Stimulated activated naive CD8-positive, alpha-beta T cell treated with anti-CD3 and anti-CD28 coated beads, Interleukin-15, Interleukin-2, amounts not matched to agents 100 ng/mL and 50 ng/mL, for 24 hours (primary cell): ENCODE measurements around the gene PDE4D.
"Not testable (repeated sequence)": the region's sequence is repeated elsewhere in the genome, so short reads cannot be mapped to it uniquely, and the experiment has no call there.

Experiments used
- H3K27ac Mint-ChIP-seq: one replicate; pipeline ENCODE4 v1.8.0; 2021; ENCODE audit warnings: mild to moderate bottlenecking, mixed read lengths
- H3K27me3 Mint-ChIP-seq: one replicate; pipeline ENCODE4 v1.8.0; 2021; ENCODE audit warnings: mixed read lengths
- H3K36me3 Mint-ChIP-seq: one replicate; pipeline ENCODE4 v1.8.0; 2021; ENCODE audit warnings: low read depth, mixed read lengths
- H3K4me1 Mint-ChIP-seq: one replicate; pipeline ENCODE4 v1.8.0; 2021; ENCODE audit warnings: low read depth, mixed read lengths
- H3K4me3 Mint-ChIP-seq: one replicate; pipeline ENCODE4 v1.8.0; 2021; ENCODE audit warnings: mild to moderate bottlenecking, mixed read lengths
- H3K9me3 Mint-ChIP-seq: one replicate; pipeline ENCODE4 v1.8.0; 2021; ENCODE audit warnings: mixed read lengths

Gene PDE4D

GRCh38 chr5:59473611-59474010 is 419.9 kb downstream of the PDE4D start:
- H3K4me3 Mint-ChIP-seq = no peak overlapping the region
- peaks cover 4% of the 10 kb centered on the region for H3K9me3 Mint-ChIP-seq
- H3K27me3 Mint-ChIP-seq = no peaks in the 10 kb centered on the region
- no peaks in the 10 kb centered on the region for H3K36me3 Mint-ChIP-seq
- no peaks in the 10 kb centered on the region for H3K4me1 Mint-ChIP-seq
- no peak overlapping the region for H3K27ac Mint-ChIP-seq

DNA sequence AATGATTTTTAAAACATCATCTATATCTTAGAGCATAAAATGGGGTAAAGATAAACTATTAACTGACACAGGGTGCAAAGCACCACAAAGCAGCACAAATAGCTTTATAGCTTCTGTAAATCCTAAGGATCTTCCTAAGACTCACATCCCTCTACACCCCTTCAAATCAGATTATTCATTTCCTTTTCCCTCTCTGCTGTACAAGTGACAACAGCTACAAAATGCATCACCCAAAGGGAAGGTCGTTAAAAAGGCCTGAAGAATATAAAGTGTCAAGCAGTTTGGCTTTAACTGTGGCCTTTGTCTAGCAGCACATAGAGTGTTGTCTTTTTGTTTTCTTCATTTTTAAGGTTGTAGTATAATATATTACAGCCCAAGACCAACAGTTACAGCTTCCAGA is 422.1 kb downstream of the PDE4D start:
- no peak overlapping the region for H3K27ac Mint-ChIP-seq
- no peaks in the 10 kb centered on the region for H3K4me1 Mint-ChIP-seq
- no peak overlapping the region for H3K4me3 Mint-ChIP-seq
- H3K27me3 Mint-ChIP-seq = no peaks in the 10 kb centered on the region
- H3K36me3 Mint-ChIP-seq = no peaks in the 10 kb centered on the region
- H3K9me3 Mint-ChIP-seq = no peaks in the 10 kb centered on the region

- H3K27ac Mint-ChIP-seq = no peak overlapping the region
- no peaks in the 10 kb centered on the region for H3K9me3 Mint-ChIP-seq
- no peaks in the 10 kb centered on the region for H3K4me1 Mint-ChIP-seq
- H3K27me3 Mint-ChIP-seq = peaks cover 7% of the 10 kb centered on the region
- H3K36me3 Mint-ChIP-seq = no peaks in the 10 kb centered on the region
- no peak overlapping the region for H3K4me3 Mint-ChIP-seq
Measured at GRCh38 chr5:59467969-59468368, 425.6 kb downstream of the PDE4D start.

DNA sequence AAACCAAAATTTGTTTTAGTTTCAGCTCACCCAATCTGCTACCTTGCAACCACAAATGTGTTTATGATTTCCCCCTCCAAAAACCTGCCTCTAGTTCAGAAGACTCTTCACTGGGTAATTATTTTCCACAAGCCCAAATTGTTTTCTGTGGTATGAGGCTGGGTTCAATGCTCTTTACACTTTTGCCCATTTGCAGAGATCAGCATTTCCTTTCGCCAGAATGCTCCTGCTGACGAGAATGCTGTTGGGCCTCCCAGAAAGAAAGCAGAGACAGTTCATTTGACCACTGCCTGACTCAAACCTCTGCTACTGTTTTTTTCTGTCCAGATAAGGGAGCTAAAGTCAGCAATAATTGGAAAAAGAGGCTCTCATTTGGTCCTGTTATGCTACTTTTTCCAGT is 427.3 kb downstream of the PDE4D start:
- Mint-ChIP-seq H3K4me3 (no peak overlapping the region), H3K4me1 (no peaks in the 10 kb centered on the region), H3K9me3 (no peaks in the 10 kb centered on the region), H3K27ac (no peak overlapping the region), H3K27me3 (peaks cover 7% of the 10 kb centered on the region), H3K36me3 (no peaks in the 10 kb centered on the region)

DNA sequence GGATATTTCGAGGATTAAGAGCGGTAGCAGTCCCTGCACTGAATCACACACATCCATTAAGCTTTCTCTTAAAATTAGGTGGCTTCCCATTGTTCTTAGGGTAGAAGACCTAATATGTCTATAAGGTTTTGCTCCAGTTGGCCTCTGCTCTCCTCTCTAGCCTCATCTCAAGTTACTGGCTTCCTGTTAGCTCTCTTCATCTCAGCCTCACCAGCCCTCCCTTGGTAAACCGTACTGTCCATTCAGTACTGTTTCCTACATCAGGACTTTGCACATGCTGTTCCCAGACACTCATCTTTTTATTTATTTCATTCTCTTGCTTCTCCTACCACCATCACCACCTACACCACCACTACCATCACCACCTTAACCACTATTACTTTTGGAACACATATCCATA is 428.6 kb downstream of the PDE4D start:
- no peaks in the 10 kb centered on the region for H3K9me3 Mint-ChIP-seq
- H3K27ac Mint-ChIP-seq = no peak overlapping the region
- H3K4me1 Mint-ChIP-seq = no peaks in the 10 kb centered on the region
- H3K4me3 Mint-ChIP-seq = no peak overlapping the region
- no peaks in the 10 kb centered on the region for H3K36me3 Mint-ChIP-seq
- H3K27me3 Mint-ChIP-seq = peaks cover 7% of the 10 kb centered on the region

GRCh38 chr5:59463618-59464166 is 429.8 kb downstream of the PDE4D start:
- H3K9me3 Mint-ChIP-seq, H3K4me3 Mint-ChIP-seq, H3K36me3 Mint-ChIP-seq, H3K27me3 Mint-ChIP-seq, H3K27ac Mint-ChIP-seq, H3K4me1 Mint-ChIP-seq: not testable (repeated sequence)

DNA sequence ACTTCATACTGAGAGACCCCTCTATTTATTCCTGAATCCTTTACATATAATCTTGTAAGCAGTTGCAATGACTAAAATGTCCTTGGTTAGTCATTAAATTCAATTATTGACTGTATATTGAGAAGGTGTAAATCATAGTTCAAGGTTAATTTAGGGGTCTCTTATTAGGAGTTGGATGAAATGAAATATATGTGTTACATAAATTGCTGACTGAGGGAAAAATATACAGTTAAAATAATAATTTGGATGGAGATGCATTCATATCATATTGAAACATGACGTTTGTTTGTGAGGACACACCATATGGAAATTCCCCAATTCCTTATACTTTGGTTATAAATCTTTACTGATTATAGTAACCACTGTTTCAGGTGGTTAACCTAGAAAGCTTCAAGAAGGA is 430.6 kb downstream of the PDE4D start:
- Mint-ChIP-seq H3K27me3 (peaks cover 7% of the 10 kb centered on the region), H3K36me3 (no peaks in the 10 kb centered on the region), H3K9me3 (no peaks in the 10 kb centered on the region), H3K4me3 (no peak overlapping the region), H3K4me1 (no peaks in the 10 kb centered on the region), H3K27ac (no peak overlapping the region)

DNA sequence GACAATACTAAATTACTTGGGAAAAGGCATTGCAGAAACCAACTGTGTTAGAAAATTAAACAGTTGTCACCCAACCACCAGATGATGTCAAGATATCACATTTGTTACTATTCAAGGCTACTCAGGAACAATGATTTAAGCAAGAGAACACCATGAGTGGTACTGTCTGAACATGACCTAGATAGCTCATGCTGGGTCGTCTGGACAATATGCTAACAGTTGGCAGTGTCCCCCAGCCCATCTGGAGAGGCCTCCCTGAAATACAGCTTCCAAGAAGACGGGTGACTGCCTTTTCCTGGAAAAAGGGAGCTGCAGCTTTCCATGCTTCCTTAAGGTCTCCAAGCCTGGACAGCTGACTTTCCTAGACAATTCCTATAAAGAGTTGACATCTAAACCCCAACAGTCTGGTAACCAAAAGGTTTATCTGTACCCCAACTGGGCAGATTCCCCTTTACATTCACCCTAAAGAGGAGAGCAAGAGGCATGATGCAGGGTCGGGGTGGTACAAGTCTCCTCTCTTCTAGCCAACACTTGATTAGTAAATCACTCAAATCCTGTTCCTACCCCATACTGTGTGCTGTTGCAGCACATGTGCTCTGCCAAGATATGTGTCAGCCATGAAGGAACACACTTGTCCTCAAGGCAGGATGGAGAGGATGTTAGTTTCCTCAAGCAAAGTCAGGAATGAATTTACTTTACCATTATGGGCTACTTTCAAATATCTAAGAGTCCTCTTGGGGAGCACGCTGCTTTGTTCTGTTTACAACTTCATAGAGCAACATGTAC is 433.0 kb downstream of the PDE4D start:
- Mint-ChIP-seq H3K9me3 (peaks cover 10% of the 10 kb centered on the region), H3K36me3 (no peaks in the 10 kb centered on the region), H3K27ac (no peak overlapping the region), H3K27me3 (peaks cover 10% of the 10 kb centered on the region), H3K4me1 (no peaks in the 10 kb centered on the region), H3K4me3 (no peak overlapping the region)

DNA sequence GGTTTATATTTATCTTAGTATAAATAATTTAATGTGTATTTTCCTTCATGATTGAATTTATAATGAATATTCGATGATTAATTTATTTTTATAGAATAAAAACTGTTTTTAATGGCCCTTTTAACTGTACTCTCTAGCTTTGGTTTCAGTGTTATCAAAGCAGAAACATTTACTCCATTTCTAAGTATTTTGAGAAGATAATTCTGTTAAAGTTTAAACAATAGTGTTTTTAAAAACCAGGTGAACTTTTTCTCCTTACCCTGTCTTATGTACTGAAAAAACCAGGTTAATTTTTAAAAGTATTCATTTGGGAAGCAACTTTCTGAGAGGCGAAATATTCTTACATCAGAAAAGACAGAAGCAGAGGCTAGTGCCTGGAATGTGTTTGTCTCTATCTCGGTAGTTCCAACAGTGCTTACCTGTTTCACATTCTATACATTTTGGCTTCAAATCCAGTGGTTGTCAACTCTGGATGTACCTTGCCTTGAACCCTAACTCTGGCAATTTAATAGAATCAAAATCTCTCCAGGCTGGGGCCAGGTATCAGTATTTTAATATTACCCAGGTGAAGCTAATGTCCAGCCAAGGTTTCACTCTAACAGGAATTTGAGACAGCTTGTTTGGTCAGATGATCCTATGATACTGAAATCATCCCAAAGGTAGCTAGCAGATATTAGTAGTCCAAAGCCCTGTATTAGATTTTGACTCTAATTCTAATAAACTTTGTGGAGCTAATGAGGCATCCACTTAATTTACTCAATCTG is 434.4 kb downstream of the PDE4D start:
- Mint-ChIP-seq H3K9me3 (peaks cover 10% of the 10 kb centered on the region), H3K4me1 (no peaks in the 10 kb centered on the region), H3K27me3 (peaks cover 6% of the 10 kb centered on the region), H3K36me3 (no peaks in the 10 kb centered on the region), H3K4me3 (no peak overlapping the region), H3K27ac (no peak overlapping the region)

GRCh38 chr5:59458321-59458720 is 435.2 kb downstream of the PDE4D start:
- H3K4me1 Mint-ChIP-seq = no peaks in the 10 kb centered on the region
- H3K27me3 Mint-ChIP-seq = peaks cover 6% of the 10 kb centered on the region
- no peak overlapping the region for H3K4me3 Mint-ChIP-seq
- no peak overlapping the region for H3K27ac Mint-ChIP-seq
- H3K9me3 Mint-ChIP-seq = peaks cover 10% of the 10 kb centered on the region
- no peaks in the 10 kb centered on the region for H3K36me3 Mint-ChIP-seq

DNA sequence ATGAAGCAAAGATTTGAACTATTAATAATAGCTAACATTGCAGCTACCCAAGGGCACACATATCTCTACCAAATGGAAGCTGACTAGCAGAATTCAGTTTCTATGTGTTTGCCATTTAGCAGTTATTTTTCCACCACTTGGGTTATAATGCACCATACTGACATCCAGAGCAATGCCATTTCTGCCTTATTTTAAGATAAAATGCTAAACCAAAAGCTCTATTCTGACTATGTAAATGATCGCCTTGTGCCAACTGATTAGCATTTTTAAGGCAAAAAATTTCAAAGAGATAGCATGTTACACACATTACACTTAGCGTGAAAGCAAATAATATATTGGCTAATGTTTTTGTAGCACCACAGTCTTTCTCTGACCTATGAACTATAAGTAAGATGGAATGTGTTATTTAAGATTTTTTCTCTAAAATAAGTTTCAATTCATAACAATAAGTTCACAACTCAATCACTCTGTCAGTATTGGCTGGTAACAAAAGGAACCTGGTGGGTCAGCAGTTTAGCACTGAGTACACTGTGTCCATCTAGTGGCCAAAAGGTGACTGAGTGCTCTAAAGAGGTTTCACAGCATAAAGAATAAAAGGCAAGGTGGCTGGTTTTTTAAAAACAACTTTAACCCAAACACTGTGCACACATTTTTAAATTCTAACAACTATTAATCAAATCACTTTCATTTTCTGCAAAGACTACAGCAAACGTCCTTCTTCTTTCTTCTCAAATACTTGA is 443.5 kb downstream of the PDE4D start:
- H3K27ac Mint-ChIP-seq = no peak overlapping the region
- no peak overlapping the region for H3K4me3 Mint-ChIP-seq
- H3K36me3 Mint-ChIP-seq = no peaks in the 10 kb centered on the region
- no peaks in the 10 kb centered on the region for H3K27me3 Mint-ChIP-seq
- H3K4me1 Mint-ChIP-seq = no peaks in the 10 kb centered on the region
- H3K9me3 Mint-ChIP-seq = no peaks in the 10 kb centered on the region

GRCh38 chr5:59446356-59446755 is 447.2 kb downstream of the PDE4D start:
- no peaks in the 10 kb centered on the region for H3K36me3 Mint-ChIP-seq

GRCh38 chr5:59445741-59446140 is 447.8 kb downstream of the PDE4D start:
- H3K27me3 Mint-ChIP-seq = peaks cover 3% of the 10 kb centered on the region
- no peaks in the 10 kb centered on the region for H3K9me3 Mint-ChIP-seq
- H3K4me3 Mint-ChIP-seq = no peak overlapping the region
- no peak overlapping the region for H3K27ac Mint-ChIP-seq
- H3K4me1 Mint-ChIP-seq = no peaks in the 10 kb centered on the region
- H3K36me3 Mint-ChIP-seq = no peaks in the 10 kb centered on the region

More at GRCh38 chr5:59446356-59446755, 447.2 kb downstream of the PDE4D start:
- Mint-ChIP-seq H3K4me3 (no peak overlapping the region), H3K27ac (no peak overlapping the region), H3K4me1 (no peaks in the 10 kb centered on the region), H3K27me3 (peaks cover 3% of the 10 kb centered on the region), H3K9me3 (no peaks in the 10 kb centered on the region)

DNA sequence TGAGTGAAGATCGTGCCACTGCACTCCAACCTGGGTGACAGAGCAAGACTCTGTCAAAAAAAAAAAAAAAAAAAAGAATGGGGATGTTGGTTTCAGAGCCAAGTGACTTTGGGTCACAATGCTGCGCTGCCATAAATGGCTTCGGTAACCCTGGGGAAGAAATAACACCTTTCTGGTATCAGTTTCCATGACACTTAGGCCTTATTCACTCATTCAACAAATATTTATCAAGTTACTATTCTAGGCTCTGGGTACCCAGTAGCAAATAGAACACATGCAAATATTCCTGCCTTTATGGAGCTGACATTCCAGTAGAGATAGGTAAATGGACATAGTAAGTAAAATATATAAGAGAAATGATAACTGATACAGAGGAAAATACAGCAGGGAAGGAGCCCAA is 454.2 kb downstream of the PDE4D start:
- no peak overlapping the region for H3K4me3 Mint-ChIP-seq
- H3K27ac Mint-ChIP-seq = no peak overlapping the region
- H3K36me3 Mint-ChIP-seq = no peaks in the 10 kb centered on the region
- no peaks in the 10 kb centered on the region for H3K4me1 Mint-ChIP-seq
- peaks cover 3% of the 10 kb centered on the region for H3K27me3 Mint-ChIP-seq
- H3K9me3 Mint-ChIP-seq = no peaks in the 10 kb centered on the region

DNA sequence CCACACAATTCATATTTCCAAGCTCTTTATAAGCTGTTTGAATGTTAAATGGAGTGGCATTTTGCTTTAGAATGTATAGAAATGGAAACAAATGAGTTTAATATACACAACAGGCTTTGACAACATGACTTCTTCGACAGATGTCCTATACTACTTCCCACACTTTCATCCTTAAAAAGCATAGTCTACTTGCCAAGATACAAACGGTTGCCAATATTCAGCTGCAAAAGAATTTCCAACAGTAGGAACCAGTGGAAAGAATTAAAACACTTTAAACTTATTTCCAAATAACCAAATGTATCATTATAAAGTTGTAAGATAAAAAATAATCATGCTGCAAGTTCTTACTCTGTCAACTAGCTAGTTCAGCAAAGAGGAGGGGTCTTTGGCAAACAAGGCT is 456.4 kb downstream of the PDE4D start:
- Mint-ChIP-seq H3K4me1 (no peaks in the 10 kb centered on the region), H3K36me3 (no peaks in the 10 kb centered on the region), H3K27me3 (no peaks in the 10 kb centered on the region), H3K27ac (no peak overlapping the region), H3K9me3 (no peaks in the 10 kb centered on the region), H3K4me3 (no peak overlapping the region)
